Measurements from ENCODE around the gene PARD3. TPM values are rescaled to one million over a fixed set of nuclear protein-coding genes. Genes with fewer than 3 reads are reported as not detected.

Gene PARD3
- total and polyA plus RNA-seq, 8 donors: 25.6 to 54.5 (median 47.8) TPM

DNA sequence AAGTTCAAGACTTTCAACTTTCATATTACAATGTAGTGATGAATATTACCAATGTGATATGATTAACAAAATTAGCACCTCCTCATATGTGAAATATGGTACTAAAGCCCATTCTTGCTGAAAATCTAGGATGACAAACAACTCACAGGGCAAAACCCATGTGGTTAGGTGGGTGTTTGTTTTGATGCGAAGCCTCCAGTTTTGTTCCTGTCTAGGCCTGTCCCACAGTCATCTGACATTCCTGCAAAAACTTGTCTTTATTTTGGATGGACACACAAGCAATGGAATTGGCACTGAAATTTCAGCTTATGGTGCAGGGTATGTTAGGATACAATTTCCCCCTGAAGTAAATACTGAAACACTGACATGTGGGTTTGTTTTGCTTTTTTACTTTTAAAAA lies 95.3 kb downstream of the PARD3 start:
- Histone ChIP-seq H3K36me3 (no peaks in the 10 kb centered on the region), H3K4me1 (peaks cover 0 to 7% of the 10 kb centered on the region in 2 donors), H3K9me3 (no peaks in the 10 kb centered on the region), H3K27ac (no peak overlapping the region), H3K27me3 (no peaks in the 10 kb centered on the region), H3K4me3 (no peak overlapping the region)
- DNase-seq (no peak), ATAC-seq (no peak)
- intact Hi-C loops (cut with DNase I): no loop called here
- no peak for TF ChIP-seq CTCF (IDR thresholded peaks at IDR 0.05)

DNA sequence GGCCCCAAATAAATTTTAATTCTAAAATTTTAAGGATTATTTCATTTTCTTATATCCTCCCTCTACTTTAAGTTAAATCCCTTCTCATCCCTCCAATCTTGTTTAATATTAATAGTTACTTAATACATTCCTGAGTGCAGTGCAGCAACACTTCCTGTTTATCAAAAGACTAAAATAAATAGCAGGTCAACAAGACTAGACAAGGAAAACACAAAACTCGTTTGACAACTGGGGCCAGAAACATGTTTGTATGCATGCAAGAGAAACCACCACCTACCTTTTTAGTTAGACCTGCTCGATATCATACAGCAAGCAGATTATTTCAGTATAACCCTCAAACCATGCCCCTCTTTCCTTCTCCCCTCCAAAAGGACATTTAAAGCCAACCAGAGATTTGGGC lies 95.8 kb downstream of the PARD3 start:
- DNase-seq (no peak), ATAC-seq (no peak)
- Histone ChIP-seq H3K27me3 (no peaks in the 10 kb centered on the region), H3K4me1 (peaks cover 1 to 7% of the 10 kb centered on the region in 2 donors), H3K27ac (no peak overlapping the region), H3K36me3 (no peaks in the 10 kb centered on the region), H3K9me3 (no peaks in the 10 kb centered on the region), H3K4me3 (no peak overlapping the region)
- intact Hi-C loops (cut with DNase I): no loop called here
- TF ChIP-seq CTCF (IDR thresholded peaks at IDR 0.05): no peak

DNA sequence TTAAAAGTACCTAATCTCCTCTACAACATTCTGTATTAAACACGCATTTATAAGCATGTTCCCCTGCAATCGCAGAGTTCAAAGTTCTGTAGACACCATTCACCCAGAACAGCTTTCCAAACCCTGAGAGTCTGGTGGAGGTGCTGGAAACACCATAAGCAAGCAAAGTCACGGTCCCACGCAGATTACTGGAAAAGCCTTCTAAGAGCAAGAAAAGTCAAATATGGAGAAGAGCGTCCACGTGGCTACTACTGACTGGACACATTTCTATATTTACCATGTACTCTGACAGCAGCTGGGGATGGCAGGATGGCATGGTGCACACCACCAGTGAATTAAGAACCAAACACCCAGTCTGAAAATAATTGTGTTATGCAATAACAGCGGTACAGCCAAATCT lies 97.7 kb downstream of the PARD3 start:
- Histone ChIP-seq H3K27me3 (no peaks in the 10 kb centered on the region), H3K4me3 (no peak overlapping the region), H3K27ac (no peak overlapping the region), H3K36me3 (no peaks in the 10 kb centered on the region), H3K4me1 (peaks cover 7 to 13% of the 10 kb centered on the region in 2 donors), H3K9me3 (no peaks in the 10 kb centered on the region)
- intact Hi-C loops (cut with DNase I): no loop called here
- ATAC-seq (no peak), DNase-seq (no peak)
- TF ChIP-seq CTCF (IDR thresholded peaks at IDR 0.05): no peak

DNA sequence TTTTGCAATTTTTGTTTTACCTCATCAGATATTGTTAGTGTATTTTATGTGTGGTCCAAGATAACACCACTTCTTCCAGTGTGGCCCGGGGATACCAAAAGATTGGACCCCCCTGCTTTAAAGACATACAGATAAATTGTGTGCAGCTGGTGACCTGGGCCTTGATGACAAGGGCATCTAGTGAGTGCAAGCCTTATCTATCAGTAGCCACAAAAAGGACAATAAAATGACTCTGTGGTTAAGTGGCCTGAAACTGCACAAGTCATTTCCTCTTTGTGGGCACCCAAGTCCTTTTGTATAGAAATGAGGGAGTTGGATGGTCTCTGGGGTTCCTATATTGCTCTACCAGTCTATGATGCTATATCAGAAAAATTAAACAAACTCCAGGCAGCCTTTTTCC lies 98.1 kb downstream of the PARD3 start:
- Histone ChIP-seq H3K4me3 (no peak overlapping the region), H3K27me3 (no peaks in the 10 kb centered on the region), H3K9me3 (no peaks in the 10 kb centered on the region), H3K27ac (no peak overlapping the region), H3K36me3 (no peaks in the 10 kb centered on the region), H3K4me1 (peaks cover 8 to 14% of the 10 kb centered on the region in 2 donors)
- TF ChIP-seq CTCF (IDR thresholded peaks at IDR 0.05): no peak
- intact Hi-C loops (cut with DNase I): no loop called here
- ATAC-seq (no peak), DNase-seq (no peak)

- no peak for TF ChIP-seq CTCF (IDR thresholded peaks at IDR 0.05)
- ATAC-seq: no peak
- H3K4me1 ChIP-seq: peaks cover 13 to 21% of the 10 kb centered on the region in 2 donors
- no peaks in the 10 kb centered on the region for H3K36me3 ChIP-seq
- intact Hi-C loops (cut with DNase I): no loop called here
- no peaks in the 10 kb centered on the region for H3K9me3 ChIP-seq
- no peak for DNase-seq
- H3K27ac ChIP-seq: no peak overlapping the region
- H3K4me3 ChIP-seq: no peak overlapping the region
- no peaks in the 10 kb centered on the region for H3K27me3 ChIP-seq
These were observed 98.9 kb downstream of the PARD3 start for GRCh38 chr10:34716234-34716633.
